ENCODE data around the gene GALNTL6.

- TF ChIP-seq ELF4 (IDR thresholded peaks at IDR 0.05) = no peak
- TF ChIP-seq FOXM1 (IDR thresholded peaks at IDR 0.05; ENCODE audit: borderline replicate concordance) = no peak
- TF ChIP-seq PKNOX1 (IDR thresholded peaks at IDR 0.05) = no peak
- TF ChIP-seq ZNF384 (IDR thresholded peaks at IDR 0.05) = no peak
- TF ChIP-seq TARDBP (IDR thresholded peaks at IDR 0.05) = no peak
- no peak for TF ChIP-seq SP1 (IDR thresholded peaks at IDR 0.05)
- no peak for TF ChIP-seq ARNT (IDR thresholded peaks at IDR 0.05)
- TF ChIP-seq BHLHE40 (IDR thresholded peaks at IDR 0.05; ENCODE audit: borderline replicate concordance) = no peak
- no peak for TF ChIP-seq NFRKB (IDR thresholded peaks at IDR 0.05)
- no peak for TF ChIP-seq HDGF (IDR thresholded peaks at IDR 0.05; ENCODE audit: borderline replicate concordance)
Observed at GRCh38 chr4:171896426-171896825, 83.2 kb downstream of the GALNTL6 start.
